GM19397 (cell line): ENCODE data around the gene RRAS.
"Not testable (repeated sequence)": the region's sequence is repeated elsewhere in the genome, so short reads cannot be mapped to it uniquely, and the experiment has no call there.

Experiments
- ATAC-seq: cut with Tn5 transposase; IDR thresholded peaks from one replicate; pipeline ENCODE4 v1.9.1; 2021; ENCODE audit warnings: mild to moderate bottlenecking, moderate library complexity; ENCODE audit not compliant: unreplicated experiment

The RRAS gene

DNA sequence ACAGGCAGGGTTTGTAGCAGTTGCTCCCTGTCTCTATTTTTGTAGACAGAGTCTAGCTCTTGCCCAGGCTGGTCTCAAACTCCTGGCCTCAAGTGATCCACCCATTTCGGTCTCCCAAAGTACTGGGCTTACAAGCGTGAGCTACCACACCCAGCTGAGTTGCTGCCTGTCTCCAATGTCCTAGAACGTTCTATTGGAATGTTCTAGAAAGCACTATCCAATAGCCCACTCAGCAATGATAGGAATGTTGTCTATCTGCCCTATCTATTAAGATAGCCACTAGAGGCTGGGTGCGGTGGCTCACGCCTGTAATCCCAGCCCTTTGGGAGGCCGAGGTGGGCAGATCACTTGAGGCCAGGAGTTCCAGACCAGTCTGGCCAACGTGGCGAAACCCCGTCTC, 6.7 kb downstream of the RRAS start:
- ATAC-seq = not testable (repeated sequence)

DNA sequence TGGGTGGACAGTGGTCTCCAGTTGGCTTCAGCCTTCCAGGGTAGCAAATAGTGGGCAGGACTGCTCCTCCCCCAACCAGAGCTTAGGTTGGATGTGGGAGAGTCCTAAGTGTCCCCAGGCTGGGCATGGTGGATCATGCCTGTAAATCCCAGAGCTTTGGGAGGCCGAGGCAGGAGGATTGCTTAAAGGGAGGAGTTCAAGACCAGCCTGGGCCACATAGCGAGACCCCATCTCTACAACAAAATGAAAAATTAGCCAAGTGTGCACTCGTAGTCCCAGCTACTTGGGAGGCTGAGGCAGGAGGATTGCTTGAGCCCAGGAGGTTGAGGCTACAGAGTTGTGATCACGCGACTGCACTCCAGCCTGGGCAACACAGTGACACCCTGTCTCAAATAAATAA, 7.4 kb downstream of the RRAS start:
- ATAC-seq = no peak

DNA sequence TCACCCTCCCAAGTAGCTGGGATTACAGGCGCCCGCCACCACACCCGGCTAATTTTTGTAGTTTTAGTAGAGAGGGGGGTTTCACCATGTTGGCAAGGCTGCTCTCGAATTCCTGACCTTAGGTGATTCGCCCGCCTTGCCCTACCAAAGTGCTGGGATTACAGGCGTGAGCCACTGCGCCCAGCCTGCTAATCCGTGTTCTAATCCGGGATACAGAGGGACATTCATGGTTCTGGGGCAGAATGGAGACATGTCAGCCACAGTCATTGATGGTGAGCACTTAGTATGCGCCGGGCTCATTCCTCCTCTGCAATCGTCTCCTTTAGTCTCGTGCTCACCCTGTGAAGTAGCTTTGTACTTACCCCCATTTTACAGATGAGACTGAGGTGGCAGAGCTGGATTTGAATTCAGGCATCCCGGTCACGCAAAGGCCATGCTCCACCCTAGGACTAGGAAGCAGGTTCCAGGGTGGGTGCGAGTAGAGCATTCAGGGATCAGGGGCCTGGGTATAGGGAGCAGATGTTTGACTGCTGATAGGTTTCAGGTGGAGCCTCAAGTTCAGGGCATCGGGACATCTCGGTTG, 8.2 kb downstream of the RRAS start:
- ATAC-seq = no peak

DNA sequence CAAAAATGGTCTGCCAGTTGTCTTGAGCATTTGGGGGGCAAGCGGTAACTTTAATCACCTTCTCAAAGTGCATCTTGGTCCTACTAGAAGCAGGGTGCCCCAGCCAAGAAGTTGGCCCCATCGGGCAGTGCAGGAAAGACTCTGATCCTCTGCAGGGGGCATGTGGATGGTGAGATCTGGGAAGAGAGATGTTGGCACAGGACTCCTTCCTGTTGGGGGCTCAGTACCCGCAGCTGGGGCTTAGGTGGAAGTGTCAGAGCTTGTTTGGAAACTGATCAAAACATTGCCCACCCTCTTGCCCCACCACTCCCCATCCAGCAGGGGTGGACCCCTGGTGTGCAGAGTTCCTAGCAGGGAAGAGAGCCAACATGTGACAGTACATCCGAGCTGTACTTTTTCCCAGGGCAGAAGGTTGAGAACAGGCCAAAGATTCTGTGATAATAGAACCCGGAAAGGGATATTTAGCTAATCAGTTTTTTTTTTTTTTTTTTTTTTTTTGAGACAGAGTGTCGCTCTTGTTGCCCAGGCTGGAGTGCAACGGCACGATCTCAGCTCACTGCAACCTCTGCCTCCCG, 8.8 kb downstream of the RRAS start:
- ATAC-seq = no peak

DNA sequence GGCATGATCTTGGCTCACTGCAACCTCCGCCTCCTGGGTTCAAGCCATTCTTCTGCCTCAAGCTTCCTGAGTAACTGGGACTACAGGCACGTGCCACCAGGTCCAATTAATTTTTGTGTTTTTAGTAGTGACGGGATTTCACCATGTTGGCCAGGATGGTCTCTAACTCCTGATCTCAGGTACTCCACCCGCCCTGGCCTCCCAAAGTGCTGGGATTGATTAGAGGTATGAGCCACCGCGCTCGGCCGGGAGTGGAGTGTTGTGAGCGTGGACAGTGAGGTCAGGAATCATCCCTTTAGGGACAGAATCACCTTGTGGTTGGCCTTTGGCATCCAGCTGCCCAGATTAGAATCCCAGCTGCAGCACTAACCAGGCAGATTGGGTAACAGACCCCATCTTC, 10.3 kb downstream of the RRAS start:
- ATAC-seq = no peak

DNA sequence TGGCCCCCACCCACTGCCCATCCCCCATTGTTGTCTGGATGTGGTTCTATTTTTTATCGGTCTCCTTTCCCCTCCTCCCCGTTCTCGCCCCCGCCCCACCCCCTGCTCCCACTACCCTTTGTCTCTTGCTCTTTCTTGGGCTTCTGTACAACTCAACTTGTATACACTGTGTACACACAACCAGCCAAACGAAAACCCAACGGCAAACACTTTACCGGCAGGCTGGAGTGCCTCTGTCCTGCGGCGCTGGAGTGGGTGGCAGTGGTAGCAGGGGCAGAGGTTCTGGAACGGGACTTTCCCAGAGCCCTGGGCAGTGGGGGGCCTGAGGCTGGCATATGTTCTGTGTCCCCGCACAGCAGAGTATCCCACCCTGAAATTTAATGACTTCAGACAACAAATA, 13.7 kb downstream of the RRAS start:
- no peak for ATAC-seq

DNA sequence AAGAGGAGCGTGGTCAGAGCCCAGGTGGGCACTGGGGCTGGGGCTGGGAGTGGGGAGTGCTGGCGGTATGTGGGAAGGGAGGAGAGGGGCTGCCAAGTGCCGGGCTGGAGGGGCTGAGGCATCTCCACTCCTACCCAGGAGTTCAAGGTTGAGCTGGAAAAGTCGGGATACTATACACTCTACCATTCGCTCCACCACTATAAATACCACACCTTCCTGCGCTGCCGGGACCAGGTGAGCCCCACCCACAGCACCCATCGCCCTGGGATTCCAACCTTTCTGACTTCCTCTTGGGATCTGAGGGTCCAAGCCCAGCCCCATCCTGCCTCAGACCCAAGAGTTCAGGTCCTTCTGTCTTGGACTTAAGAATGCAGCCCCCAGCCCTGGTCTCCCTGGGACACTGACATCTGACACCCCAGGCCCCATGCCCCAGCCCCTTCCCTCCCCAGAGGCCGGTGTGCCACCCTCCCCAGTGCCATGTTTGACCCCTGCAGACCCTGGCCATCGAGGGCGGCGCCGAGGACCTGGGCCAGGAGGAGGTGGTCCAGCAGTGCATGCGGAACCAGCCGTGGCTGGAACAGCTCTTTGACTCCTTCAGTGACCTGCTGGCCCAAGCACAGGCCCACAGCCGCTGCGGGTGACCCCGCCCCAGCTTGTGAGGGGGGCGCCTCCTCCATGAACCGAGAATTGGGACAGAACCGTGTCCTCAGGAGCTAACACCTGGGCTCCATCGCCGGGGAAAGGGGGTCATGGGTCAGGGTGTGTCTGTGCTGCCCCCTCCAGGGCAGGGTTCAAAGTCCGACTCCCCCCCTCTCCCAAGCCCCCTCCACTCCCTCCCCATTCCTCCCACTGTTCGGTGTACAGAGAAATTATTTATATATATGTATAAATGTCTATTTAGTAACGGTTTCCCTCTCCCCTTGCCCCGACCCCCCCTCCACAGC, 14.7 kb downstream of the RRAS start:
- ATAC-seq = no peak

DNA sequence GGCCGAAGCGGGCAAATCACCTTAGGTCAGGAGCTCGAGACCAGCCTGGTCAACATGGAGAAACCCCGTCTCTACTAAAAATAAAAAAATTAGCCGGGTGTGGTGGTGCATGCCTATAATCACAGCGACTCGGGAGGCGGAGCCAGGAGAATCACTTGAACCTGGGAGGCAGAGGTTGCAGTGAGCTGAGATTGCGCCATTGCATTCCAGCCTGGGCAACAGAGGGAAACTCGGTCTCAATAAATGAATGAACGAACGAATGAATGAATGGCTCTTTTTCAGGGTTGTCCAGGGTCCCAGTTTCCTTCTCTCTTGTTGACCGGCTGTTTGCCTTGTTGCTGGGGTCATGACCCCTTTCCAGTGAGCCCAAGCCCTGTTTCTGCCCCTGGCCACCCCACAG, 22.1 kb downstream of the RRAS start:
- ATAC-seq = not testable (repeated sequence)

DNA sequence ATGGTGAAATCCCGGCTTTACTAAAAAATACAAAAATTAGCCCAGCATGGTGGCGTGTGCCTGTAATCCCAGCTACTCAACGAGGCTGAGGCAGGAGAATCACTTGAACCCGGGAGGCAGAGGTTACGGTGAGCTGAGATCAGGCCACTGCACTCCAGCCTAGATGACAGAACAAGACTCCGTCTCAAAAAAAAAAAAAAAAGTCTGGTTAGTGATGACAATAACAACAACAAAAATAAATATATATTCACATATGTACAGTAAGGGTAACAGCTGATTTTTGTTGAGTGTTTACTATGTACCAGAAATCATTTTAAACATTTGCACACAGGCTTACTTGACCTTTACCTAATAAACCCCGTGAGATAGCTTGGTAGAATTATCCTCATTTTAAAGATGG, 23.0 kb downstream of the RRAS start:
- no peak for ATAC-seq

DNA sequence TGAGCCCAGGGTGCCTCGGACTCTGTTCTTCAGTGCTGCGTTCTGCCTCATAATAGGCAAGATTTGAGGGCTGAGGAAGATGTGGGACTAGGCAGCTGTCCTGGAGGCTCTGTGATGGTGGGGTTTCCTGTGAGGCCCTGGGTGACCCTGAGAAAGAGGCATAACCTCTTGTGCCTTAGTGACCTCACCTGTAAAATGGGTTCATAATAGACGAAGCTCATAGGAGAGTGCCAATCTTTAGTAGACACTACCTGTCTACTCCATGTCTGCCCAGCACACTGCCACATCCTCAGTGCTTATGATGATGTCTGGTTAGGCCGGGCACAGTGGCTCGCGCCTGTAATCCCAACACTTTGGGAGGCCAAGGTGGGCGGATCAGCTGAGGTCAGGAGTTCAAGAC, 23.4 kb downstream of the RRAS start:
- ATAC-seq = no peak

DNA sequence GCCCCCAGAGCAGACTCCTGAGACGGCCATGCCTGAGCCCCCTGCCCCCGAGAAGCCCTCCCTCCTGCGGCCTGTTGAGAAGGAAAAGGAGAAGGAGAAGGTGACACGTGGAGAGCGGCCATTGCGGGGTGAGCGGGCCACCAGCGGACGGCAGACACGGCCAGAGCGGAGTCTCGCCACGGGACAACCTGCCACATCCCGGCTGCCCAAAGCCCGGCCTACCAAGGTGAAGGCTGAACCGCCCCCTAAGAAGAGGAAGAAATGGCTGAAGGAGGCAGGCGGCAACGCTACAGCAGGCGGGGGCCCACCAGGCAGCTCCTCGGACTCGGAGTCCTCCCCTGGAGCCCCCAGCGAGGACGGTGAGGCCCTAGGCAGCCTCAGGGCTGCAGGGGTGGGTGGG, 24.1 kb downstream of the RRAS start:
- no peak for ATAC-seq

DNA sequence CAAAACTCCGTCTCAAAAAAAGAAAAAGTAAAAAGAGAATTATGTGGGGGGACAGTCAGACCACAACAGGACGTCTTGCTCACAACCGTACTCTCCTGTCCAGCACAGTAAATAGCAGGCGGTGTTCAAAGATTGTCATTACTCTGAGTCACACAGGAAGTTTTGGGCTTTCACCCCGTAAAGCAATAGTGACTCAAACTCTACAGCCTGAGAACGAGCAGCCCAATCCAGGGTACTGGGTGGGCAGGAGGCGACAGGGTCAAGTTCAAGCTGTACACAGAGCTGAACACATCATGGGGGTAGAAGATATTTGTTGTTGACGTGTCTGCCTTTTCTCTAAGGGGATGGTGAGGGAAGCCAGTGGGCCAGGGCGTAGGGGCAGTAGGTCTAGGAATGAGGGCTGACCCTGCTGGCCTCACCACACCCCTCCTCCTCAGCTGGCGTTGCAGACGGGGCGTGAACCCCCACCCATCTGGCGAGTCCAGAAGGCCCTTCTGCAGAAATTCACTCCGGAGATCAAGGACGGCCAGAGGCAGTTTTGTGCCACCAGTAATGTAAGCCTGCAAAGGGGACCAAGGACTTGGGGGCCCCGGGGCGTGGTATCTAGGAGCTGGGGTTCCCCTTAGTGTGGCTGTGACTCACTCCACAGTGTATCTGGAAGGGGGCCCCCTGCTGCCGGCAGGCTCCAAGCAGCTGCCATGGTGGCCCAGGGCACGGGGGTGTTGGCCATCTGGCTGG, 25.7 kb downstream of the RRAS start:
- ATAC-seq = no peak

DNA sequence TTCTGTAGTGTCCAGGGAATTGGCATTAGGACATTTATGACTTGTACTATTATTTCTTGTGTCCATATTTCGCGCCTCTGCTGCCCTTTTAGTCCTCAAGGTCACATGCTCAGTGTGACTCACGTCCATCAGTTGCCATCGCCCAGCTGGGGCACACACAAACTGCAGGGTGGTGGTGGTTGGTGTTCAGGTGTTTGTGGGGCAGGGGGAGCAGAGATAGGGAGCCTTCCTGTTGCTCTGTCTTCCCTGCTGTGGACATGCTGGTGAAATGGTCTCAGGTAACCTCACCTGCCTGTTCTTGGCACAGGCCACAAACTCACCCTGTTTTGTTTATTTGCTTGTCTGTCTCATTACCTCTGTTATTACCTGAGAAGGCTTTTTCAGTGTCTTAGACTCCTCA, 26.6 kb downstream of the RRAS start:
- ATAC-seq = no peak

DNA sequence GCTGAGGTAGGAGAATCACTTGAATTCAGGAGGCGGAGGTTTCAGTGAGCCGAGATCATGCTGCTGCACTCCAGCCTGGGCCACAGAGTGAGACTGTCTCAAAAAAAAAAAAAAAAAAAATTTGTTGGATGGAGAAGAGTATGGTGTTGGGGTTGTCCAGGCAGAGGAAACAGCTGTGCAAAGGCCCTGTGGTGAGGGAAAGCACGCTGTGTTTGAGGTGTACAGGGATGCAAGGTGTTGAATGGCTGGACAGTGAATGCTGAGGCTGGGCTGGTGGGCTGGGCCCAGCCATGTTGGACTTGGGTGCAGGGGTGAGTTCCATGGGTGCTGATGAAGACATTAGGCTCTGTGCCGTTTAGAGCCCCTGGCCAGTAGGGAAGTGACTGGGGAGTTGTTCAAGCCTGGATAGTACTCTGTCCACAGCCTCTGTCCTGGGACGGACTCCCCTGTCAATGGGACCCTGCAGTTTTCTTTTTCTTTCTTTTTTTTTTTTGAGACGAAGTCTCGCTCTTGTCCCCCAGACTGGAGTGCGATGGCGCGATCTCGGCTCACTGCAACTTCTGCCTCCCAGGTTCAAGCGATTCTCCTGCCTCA, 30.3 kb downstream of the RRAS start:
- ATAC-seq = no peak

DNA sequence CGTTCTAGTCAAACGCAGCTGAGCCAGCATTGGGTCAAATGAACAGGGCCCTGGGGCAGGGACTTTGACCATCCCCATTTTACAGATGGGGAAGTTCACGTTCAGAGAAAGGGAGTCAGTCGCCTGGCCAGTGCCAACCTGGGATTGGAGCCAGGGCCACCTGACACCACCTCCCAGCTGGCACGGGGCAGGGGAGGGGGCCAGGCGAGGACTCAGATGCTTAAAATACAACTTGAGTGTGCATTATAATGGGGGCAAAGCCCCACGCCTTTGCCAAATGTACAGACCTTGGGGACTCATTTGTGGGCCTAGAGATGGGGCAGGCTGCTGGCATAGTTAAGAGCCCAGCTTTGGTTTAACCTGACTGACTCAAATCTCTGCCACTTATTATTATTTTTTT, 34.3 kb downstream of the RRAS start:
- ATAC-seq = no peak

DNA sequence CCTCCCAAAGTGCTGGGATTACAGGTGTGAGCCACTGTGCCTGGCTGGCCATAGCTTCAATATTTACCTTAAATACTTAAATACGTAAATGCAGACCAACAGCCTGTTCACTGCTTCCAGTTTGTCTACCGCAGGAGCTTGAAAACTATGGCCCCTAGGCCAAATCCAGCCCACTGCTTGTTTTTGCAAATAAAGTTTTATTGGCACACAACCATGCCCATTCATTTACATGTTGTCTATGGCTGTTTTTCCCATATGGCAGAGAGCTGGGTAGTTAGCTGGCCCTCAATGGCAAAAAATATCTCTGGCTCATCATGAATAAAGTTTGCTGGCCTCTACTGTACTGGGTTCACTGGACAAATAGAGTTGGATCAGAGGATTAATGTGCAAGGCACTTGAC, 37.1 kb downstream of the RRAS start:
- ATAC-seq = no peak

DNA sequence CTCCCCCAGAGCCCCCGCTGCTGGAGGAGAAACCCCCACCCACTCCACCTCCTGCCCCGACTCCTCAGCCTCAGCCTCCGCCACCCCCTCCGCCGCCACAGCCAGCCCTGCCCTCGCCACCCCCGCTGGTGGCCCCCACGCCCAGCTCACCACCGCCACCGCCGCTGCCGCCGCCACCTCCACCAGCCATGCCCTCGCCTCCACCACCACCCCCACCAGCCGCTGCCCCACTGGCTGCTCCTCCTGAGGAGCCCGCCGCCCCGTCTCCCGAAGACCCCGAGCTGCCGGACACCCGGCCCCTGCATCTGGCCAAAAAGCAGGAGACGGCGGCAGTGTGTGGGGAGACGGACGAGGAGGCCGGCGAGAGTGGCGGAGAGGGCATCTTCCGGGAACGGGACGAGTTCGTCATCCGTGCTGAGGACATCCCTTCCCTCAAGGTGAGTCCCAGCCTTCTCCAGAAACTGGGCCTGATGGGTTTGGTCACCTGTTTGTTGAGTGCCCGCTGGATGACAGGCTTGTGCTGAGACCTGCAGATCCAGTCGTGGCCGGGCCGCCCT, 38.4 kb downstream of the RRAS start:
- ATAC-seq = no peak

DNA sequence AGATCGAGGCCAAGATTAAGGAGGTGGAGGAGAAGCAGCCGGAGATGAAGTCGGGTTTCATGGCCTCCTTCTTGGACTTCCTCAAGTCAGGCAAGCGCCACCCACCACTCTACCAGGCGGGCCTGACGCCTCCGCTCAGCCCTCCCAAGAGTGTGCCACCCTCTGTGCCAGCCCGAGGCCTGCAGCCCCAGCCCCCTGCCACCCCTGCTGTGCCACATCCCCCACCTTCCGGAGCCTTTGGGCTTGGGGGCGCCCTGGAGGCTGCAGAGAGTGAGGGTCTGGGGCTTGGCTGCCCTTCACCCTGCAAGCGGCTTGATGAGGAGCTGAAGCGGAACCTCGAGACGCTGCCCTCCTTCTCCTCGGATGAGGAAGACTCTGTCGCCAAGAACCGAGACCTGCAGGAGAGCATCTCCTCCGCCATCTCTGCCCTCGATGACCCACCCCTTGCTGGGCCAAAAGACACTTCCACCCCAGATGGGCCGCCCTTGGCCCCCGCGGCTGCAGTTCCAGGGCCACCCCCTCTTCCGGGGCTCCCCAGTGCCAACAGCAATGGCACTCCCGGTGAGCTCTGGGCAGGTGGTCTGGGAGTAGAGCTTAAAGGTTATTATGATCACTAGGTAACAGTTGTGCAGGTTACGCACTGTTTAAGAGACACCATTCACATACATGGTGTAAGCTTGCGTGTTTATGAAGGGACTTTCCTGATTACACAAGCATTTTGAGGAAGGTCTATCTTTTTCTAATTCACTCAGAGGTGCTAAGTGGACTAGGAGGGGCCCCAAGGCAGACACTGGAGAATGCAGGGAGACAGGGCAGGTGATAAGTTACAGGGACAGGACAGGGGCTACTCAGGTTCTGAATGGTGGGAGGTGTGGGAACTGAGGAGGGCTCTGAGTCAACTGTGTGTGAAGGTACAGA, 40.3 kb downstream of the RRAS start:
- no peak for ATAC-seq

DNA sequence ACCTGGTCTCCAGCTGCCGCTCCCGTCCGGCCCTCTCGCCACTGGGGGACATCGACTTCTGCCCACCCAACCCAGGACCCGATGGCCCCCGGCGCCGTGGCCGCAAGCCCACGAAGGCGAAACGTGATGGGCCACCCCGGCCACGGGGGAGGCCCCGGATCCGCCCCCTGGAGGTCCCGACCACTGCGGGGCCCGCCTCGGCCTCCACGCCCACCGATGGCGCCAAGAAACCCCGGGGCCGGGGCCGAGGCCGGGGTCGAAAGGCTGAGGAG, 42.3 kb downstream of the RRAS start:
- ATAC-seq = no peak
